Neural cell (in vitro differentiated cells): ENCODE data around the gene UBASH3B. TPM values are rescaled to one million over a fixed set of nuclear protein-coding genes. Genes with fewer than 3 reads are reported as not detected.

Experiments
- H2AFZ ChIP-seq: fragments of 200-600, 300-800 bp; sonication (generic), shearing (Covaris generic); 2 replicates; pipeline ENCODE4 v1.6.0; 2014; ENCODE audit warnings: low read depth, mild to moderate bottlenecking, antibody characterized with exemption, low read length, moderate library complexity
- H3F3A ChIP-seq: fragments of 200-600 bp; shearing (Covaris generic); 2 replicates; pipeline ENCODE4 v1.6.1; 2016; ENCODE audit warnings: mild to moderate bottlenecking, moderate library complexity, mixed read lengths, antibody characterized with exemption, low read length; ENCODE audit not compliant: insufficient read depth, poor library complexity, severe bottlenecking
- H3K27ac ChIP-seq: fragments of 200-600, 300-800 bp; sonication (generic), shearing (Covaris generic); 2 replicates; pipeline ENCODE4 v1.5.1; 2014; ENCODE audit warnings: mild to moderate bottlenecking, low read length, moderate library complexity
- H3K27me3 ChIP-seq: fragments of 300-800, 200-600 bp; sonication (generic), shearing (Covaris generic); 2 replicates; pipeline ENCODE4 v1.6.0; 2014; ENCODE audit warnings: mild to moderate bottlenecking, low read depth, low read length, moderate library complexity; ENCODE audit not compliant: insufficient read depth
- H3K36me3 ChIP-seq: fragments of 300-800, 200-600 bp; sonication (generic), shearing (Covaris generic); 2 replicates; pipeline ENCODE4 v1.5.1; 2014; ENCODE audit warnings: mild to moderate bottlenecking, antibody characterized with exemption, low read length, moderate library complexity; ENCODE audit not compliant: insufficient read depth
- H3K4me2 ChIP-seq: fragments of 300-800, 200-600 bp; sonication (generic), shearing (Covaris generic); 2 replicates; pipeline ENCODE4 v1.6.0; 2014; ENCODE audit warnings: mild to moderate bottlenecking, low read length
- H3K4me3 ChIP-seq: fragments of 300-800, 200-600 bp; sonication (generic), shearing (Covaris generic); 2 replicates; pipeline ENCODE4 v1.5.1; 2014; ENCODE audit warnings: mild to moderate bottlenecking, low read length, moderate library complexity
- H3K79me2 ChIP-seq: fragments of 200-600 bp; shearing (Covaris generic); replicated peaks from 2 replicates; pipeline ENCODE4 v1.6.0; 2014; ENCODE audit warnings: mild to moderate bottlenecking, low read length, moderate library complexity; ENCODE audit not compliant: insufficient read depth
- H3K9ac ChIP-seq: fragments of 300-800, 200-600 bp; sonication (generic), shearing (Covaris generic); 2 replicates; pipeline ENCODE4 v1.6.1; 2016; ENCODE audit warnings: mild to moderate bottlenecking, low read length, mixed read lengths
- H3K9me2 ChIP-seq: fragments of 200-600 bp; shearing (Covaris generic); 2 replicates; pipeline ENCODE4 v1.6.1; 2016; ENCODE audit warnings: mild to moderate bottlenecking, low read length, mixed read lengths; ENCODE audit not compliant: insufficient read depth
- H3K9me3 ChIP-seq: fragments of 200-600, 300-800 bp; sonication (generic), shearing (Covaris generic); 2 replicates; pipeline ENCODE4 v1.6.1; 2016; ENCODE audit warnings: mild to moderate bottlenecking, mixed run types, low read length, moderate library complexity, mixed read lengths
- H4K20me1 ChIP-seq: fragments of 200-600 bp; shearing (Covaris generic); 2 replicates; pipeline ENCODE4 v1.6.1; 2016; ENCODE audit warnings: mild to moderate bottlenecking, mixed run types; ENCODE audit not compliant: insufficient read depth
- EP300 ChIP-seq: fragments of 450-650 bp; conservative IDR thresholded peaks from 2 replicates; pipeline ENCODE4 v1.6.1; 2014; ENCODE audit warnings: antibody characterized with exemption, mild to moderate bottlenecking, moderate library complexity; ENCODE audit not compliant: poor library complexity, severe bottlenecking
- EZH2 ChIP-seq: fragments of 200-600, 300-800 bp; shearing (Covaris generic), sonication (generic); IDR thresholded peaks from 2 replicates; pipeline ENCODE4 v1.6.1; 2014; ENCODE audit warnings: antibody characterized with exemption, low read length, borderline replicate concordance, mild to moderate bottlenecking; ENCODE audit not compliant: insufficient read depth, poor library complexity, severe bottlenecking
- MXI1 ChIP-seq: fragments of 450-650 bp; conservative IDR thresholded peaks from 2 replicates; pipeline ENCODE4 v1.6.1; 2014; ENCODE audit warnings: antibody characterized with exemption, mild to moderate bottlenecking; ENCODE audit not compliant: poor library complexity, severe bottlenecking
- POLR2AphosphoS5 ChIP-seq: IDR thresholded peaks from 2 replicates; pipeline ENCODE4 v1.6.1; 2012
- RAD21 ChIP-seq: fragments of 450-650 bp; conservative IDR thresholded peaks from 2 replicates; pipeline ENCODE4 v1.6.1; 2014; ENCODE audit warnings: antibody characterized with exemption, mild to moderate bottlenecking, moderate library complexity
- SMC3 ChIP-seq: fragments of 450-650 bp; conservative IDR thresholded peaks from 2 replicates; pipeline ENCODE4 v1.6.1; 2014; ENCODE audit warnings: antibody characterized with exemption, mild to moderate bottlenecking, moderate library complexity; ENCODE audit not compliant: poor library complexity
- TAF1 ChIP-seq: IDR thresholded peaks from 2 replicates; pipeline ENCODE4 v1.6.1; 2012; ENCODE audit warnings: low read depth
- polyA plus RNA-seq: library from polyadenylated mRNA; depleted of rRNA; stranded (reverse); fragments of >200 nt; gene quantifications from 2 replicates; pipeline ENCODE4 v1.2.3, GENCODE V29; 2014
- TF ChIP-seq, protein P1 (sequence below): fragments of 450-650 bp; IDR thresholded peaks from 2 replicates; pipeline ENCODE4 v1.5.1; 2014; ENCODE audit warnings: antibody characterized with exemption, mild to moderate bottlenecking, moderate library complexity; ENCODE audit not compliant: poor library complexity, severe bottlenecking
- TF ChIP-seq, protein P2 (sequence below): IDR thresholded peaks from 2 replicates; pipeline ENCODE4 v1.6.1; 2012; ENCODE audit warnings: borderline replicate concordance

UBASH3B gene
- polyA plus RNA-seq, 1 donor from 2014 or later, result 4.2 TPM

DNA sequence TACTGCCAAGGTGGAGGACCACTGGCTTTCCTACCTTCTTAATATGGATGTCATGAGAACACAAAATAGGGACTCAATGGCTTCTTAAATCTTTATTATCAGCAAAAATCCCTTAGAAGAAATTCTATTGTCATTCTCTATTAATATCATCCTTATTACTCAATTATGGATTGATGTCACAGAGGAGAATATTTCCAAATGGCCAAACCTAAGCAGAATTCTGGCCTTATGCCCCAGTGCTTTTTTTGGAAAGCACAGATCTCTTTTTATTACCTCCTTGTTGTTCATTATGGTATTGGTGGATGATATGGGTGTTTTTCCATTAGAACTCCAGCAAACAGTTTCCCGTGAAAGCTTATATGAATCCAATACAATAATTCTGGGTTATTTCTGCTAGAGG lies 192.7 kb downstream of the UBASH3B start:
- H4K20me1 ChIP-seq, result no peaks in the 10 kb centered on the region
- no peaks in the 10 kb centered on the region for H3K9me3 ChIP-seq
- no peaks in the 10 kb centered on the region for H3F3A ChIP-seq
- no peaks in the 10 kb centered on the region for H3K79me2 ChIP-seq
- H3K36me3 ChIP-seq, result no peaks in the 10 kb centered on the region
- TF ChIP-seq POLR2AphosphoS5 (no peak), RAD21 (no peak), EZH2 (no peak), SMC3 (no peak), EP300 (no peak), TAF1 (no peak), MXI1 (no peak)
- TF ChIP-seq, protein P1, sequence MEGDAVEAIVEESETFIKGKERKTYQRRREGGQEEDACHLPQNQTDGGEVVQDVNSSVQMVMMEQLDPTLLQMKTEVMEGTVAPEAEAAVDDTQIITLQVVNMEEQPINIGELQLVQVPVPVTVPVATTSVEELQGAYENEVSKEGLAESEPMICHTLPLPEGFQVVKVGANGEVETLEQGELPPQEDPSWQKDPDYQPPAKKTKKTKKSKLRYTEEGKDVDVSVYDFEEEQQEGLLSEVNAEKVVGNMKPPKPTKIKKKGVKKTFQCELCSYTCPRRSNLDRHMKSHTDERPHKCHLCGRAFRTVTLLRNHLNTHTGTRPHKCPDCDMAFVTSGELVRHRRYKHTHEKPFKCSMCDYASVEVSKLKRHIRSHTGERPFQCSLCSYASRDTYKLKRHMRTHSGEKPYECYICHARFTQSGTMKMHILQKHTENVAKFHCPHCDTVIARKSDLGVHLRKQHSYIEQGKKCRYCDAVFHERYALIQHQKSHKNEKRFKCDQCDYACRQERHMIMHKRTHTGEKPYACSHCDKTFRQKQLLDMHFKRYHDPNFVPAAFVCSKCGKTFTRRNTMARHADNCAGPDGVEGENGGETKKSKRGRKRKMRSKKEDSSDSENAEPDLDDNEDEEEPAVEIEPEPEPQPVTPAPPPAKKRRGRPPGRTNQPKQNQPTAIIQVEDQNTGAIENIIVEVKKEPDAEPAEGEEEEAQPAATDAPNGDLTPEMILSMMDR, result no peak
- TF ChIP-seq, protein P2, sequence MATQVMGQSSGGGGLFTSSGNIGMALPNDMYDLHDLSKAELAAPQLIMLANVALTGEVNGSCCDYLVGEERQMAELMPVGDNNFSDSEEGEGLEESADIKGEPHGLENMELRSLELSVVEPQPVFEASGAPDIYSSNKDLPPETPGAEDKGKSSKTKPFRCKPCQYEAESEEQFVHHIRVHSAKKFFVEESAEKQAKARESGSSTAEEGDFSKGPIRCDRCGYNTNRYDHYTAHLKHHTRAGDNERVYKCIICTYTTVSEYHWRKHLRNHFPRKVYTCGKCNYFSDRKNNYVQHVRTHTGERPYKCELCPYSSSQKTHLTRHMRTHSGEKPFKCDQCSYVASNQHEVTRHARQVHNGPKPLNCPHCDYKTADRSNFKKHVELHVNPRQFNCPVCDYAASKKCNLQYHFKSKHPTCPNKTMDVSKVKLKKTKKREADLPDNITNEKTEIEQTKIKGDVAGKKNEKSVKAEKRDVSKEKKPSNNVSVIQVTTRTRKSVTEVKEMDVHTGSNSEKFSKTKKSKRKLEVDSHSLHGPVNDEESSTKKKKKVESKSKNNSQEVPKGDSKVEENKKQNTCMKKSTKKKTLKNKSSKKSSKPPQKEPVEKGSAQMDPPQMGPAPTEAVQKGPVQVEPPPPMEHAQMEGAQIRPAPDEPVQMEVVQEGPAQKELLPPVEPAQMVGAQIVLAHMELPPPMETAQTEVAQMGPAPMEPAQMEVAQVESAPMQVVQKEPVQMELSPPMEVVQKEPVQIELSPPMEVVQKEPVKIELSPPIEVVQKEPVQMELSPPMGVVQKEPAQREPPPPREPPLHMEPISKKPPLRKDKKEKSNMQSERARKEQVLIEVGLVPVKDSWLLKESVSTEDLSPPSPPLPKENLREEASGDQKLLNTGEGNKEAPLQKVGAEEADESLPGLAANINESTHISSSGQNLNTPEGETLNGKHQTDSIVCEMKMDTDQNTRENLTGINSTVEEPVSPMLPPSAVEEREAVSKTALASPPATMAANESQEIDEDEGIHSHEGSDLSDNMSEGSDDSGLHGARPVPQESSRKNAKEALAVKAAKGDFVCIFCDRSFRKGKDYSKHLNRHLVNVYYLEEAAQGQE, result no peak
- no peak overlapping the region for H2AFZ ChIP-seq
- no peak overlapping the region for H3K4me3 ChIP-seq
- H3K4me2 ChIP-seq, result no peak overlapping the region
- H3K9me2 ChIP-seq, result no peaks in the 10 kb centered on the region
- H3K27me3 ChIP-seq, result no peaks in the 10 kb centered on the region
- H3K27ac ChIP-seq, result no peak overlapping the region
- no peak overlapping the region for H3K9ac ChIP-seq

DNA sequence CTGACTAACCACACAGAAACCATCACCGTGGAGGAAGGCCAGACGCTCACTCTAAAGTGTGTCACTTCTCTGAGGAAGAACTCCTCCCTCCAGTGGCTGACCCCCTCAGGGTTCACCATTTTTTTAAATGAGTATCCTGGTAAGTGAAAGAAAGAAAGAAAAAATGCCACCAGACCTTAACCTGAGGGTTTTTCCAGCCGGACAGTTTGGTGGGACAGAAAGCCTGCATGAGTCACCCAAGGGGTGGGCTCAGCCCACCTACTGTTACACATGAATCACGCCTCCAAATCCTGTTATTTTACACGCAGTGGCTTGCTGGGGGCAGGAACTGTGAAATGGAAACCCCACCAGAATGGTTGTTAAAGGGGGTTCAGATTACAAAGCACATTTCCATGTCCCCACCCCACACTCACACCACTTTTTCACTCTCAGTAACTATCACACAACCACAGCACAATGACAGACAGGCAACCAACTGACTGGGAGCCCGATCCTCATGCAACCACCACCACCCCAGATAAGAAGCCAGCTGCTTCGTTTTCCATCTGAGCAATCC lies 194.6 kb downstream of the UBASH3B start:
- Histone ChIP-seq H3K27ac (no peak overlapping the region), H3K9me3 (no peaks in the 10 kb centered on the region), H3K9ac (no peak overlapping the region)

More for the DNA sequence above, 194.6 kb downstream of the UBASH3B start:
- H4K20me1 ChIP-seq, result no peaks in the 10 kb centered on the region
- no peak for TF ChIP-seq POLR2AphosphoS5
- no peak for TF ChIP-seq EP300
- no peak for TF ChIP-seq TAF1
- no peak for TF ChIP-seq SMC3
- TF ChIP-seq RAD21, result no peak
- no peak for TF ChIP-seq EZH2
- TF ChIP-seq, protein P1, result no peak
- no peak for TF ChIP-seq MXI1
- TF ChIP-seq, protein P2, result no peak
- H3K4me2 ChIP-seq, result no peak overlapping the region
- no peak overlapping the region for H3K4me3 ChIP-seq
- H2AFZ ChIP-seq, result no peak overlapping the region
- H3K27me3 ChIP-seq, result no peaks in the 10 kb centered on the region
- no peaks in the 10 kb centered on the region for H3K9me2 ChIP-seq
- no peaks in the 10 kb centered on the region for H3K79me2 ChIP-seq
- H3F3A ChIP-seq, result no peaks in the 10 kb centered on the region
- H3K36me3 ChIP-seq, result no peaks in the 10 kb centered on the region
